Mammary epithelial cell (primary cell): Measurements from ENCODE around the gene RUFY1.

Experiments
- CTCF ChIP-seq, 2 donors: IDR thresholded peaks in 1 of 2; conservative IDR thresholded peaks in 1 of 2; 2 replicates each; pipeline ENCODE4 v1.5.1; 2011 to 2012; ENCODE audit warnings: inconsistent platforms in 2 of 2, low read length in 2 of 2, mild to moderate bottlenecking in 2 of 2, control low read depth in 1 of 2, low read depth in 1 of 2; ENCODE audit not compliant: insufficient read depth in 1 of 2; ENCODE audit errors: extremely low read depth in 1 of 2
- EZH2 ChIP-seq: IDR thresholded peaks from 2 replicates; pipeline ENCODE4 v1.6.1; 2012; ENCODE audit warnings: low read length, inconsistent platforms, borderline replicate concordance

GRCh38 chr5:179610109-179610902, 60.0 kb downstream of the RUFY1 start:
- no peak for TF ChIP-seq CTCF (conservative IDR thresholded peaks at IDR 0.05 in 1 of 2, IDR thresholded peaks at IDR 0.05 in 1 of 2; ENCODE audit: extremely low read depth in 1 of 2, insufficient read depth in 1 of 2, low read depth in 1 of 2, low read length in 2 of 2)
- TF ChIP-seq EZH2: no peak
